ENCODE results near the gene TMEM108.

DNA sequence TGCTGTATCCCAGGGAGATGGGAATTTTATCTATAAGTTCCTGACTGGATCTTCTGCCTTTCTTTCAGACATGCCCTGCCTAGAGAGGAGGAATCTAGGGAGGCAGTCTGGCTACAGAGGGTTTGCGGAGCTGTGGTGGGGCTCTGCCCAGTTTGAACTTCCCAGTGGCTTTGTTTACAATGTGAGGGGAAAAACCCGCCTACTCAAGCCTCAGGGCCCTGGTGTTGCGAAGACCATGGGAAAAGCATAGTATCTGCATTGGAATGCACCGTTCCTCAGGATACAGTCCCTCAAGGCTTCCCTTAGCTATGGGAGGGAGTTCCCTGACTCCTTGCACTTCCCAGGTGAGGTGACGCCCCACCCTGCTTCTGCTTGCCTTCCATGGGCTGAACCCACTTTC is 168.7 kb downstream of the TMEM108 start:
- TF ChIP-seq ZNF274 (IDR thresholded peaks at IDR 0.05; ENCODE audit: low read depth, low read length): no peak
- no peak for TF ChIP-seq SUZ12 (IDR thresholded peaks at IDR 0.05; ENCODE audit: extremely low read depth, insufficient read depth, insufficient read length)
- TF ChIP-seq YY1 (IDR thresholded peaks at IDR 0.05; ENCODE audit: insufficient read depth, insufficient read length): no peak

Data from NT2/D1 (cell line).